OCI-LY1 (cell line): ENCODE results near the gene NFATC2IP.

Source experiments
- EZH2 ChIP-seq: fragments of 200-600 bp; sonication (generic), shearing (Covaris generic); IDR thresholded peaks from 2 replicates; pipeline ENCODE4 v1.8.0; 2017; ENCODE audit warnings: borderline replicate concordance, mixed run types, mild to moderate bottlenecking, antibody characterized with exemption, low read length, moderate library complexity, mixed read lengths
- TF ChIP-seq, protein P1 (sequence below): fragments of 200-600 bp; sonication (generic), shearing (Covaris generic); IDR thresholded peaks from 2 replicates; pipeline ENCODE4 v1.5.1; 2017; ENCODE audit warnings: mild to moderate bottlenecking, antibody characterized with exemption, low read length, moderate library complexity, mixed read lengths

DNA sequence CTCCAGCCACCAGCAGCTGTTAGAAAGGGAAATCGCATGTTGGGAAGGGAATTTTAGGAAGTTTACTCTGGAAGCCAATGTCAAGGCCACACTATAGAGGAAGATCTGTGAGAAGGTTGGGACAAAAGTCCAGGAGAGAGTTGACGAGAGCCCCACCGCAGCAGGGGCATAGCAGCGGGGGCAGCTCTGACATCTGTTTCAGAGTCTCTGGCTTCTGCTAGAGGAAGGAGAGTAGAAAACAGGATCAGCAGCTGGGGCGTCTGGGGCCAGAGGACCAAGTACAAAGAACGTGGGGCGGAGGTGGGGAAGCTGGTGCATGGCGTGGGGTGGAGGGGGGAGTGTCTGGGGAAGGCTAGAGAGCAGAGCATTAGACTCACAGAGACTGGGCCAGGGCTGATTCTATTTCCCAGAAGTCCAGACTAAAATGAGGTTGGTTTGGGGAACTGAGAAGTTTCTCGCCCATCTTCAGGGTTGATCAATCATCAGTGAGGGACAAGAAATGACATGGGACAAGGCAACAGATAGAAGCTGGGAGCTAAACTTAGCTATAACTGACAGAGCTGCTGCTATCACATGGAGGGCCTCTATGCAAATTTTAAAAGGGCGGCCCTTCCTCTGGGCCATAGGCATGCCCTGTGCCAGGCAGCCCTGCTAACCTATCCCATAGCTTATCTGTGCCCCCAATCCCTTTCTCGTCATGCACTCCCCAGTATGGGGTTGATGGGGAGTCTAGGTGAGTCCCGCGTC is 26.9 kb upstream of the NFATC2IP start:
- TF ChIP-seq EZH2: no peak
- TF ChIP-seq, protein P1, sequence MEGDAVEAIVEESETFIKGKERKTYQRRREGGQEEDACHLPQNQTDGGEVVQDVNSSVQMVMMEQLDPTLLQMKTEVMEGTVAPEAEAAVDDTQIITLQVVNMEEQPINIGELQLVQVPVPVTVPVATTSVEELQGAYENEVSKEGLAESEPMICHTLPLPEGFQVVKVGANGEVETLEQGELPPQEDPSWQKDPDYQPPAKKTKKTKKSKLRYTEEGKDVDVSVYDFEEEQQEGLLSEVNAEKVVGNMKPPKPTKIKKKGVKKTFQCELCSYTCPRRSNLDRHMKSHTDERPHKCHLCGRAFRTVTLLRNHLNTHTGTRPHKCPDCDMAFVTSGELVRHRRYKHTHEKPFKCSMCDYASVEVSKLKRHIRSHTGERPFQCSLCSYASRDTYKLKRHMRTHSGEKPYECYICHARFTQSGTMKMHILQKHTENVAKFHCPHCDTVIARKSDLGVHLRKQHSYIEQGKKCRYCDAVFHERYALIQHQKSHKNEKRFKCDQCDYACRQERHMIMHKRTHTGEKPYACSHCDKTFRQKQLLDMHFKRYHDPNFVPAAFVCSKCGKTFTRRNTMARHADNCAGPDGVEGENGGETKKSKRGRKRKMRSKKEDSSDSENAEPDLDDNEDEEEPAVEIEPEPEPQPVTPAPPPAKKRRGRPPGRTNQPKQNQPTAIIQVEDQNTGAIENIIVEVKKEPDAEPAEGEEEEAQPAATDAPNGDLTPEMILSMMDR: no peak
